Measurements from ENCODE around the gene EHD1.

EHD1 gene

DNA sequence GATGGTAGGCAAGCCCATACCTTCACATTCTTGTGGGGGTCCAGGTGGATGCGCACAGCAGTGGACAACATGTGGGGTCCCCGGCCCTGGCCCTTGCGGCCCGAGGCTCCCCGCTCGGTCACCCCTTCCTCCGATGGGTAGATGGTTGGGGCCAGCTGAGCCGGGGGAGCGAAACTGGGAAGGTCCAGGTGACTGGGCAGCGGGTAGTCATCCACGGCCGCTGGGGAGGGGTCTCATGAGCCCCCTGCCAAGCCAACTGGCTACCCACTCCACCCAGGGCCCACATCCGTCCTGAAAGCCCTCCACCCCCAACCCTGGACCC, 27.9 kb upstream of the EHD1 start:
- Histone ChIP-seq H3K79me2 (ENCODE audit: low read length) (no peaks in the 10 kb centered on the region), H3K4me3 (ENCODE audit: low read length) (no peak overlapping the region), H3K9me2 (replicated peaks; ENCODE audit: insufficient read depth, low read length) (no peaks in the 10 kb centered on the region), H3K9ac (ENCODE audit: low read length) (no peak overlapping the region), H3K4me1 (ENCODE audit: low read length) (no peaks in the 10 kb centered on the region), H3K27me3 (replicated peaks; ENCODE audit: insufficient read depth, low read length) (no peaks in the 10 kb centered on the region), H3K9me3 (replicated peaks; ENCODE audit: insufficient read depth, low read length) (no peaks in the 10 kb centered on the region), H3K27ac (ENCODE audit: low read length) (no peak overlapping the region), H4K20me1 (ENCODE audit: insufficient read depth, low read length) (no peaks in the 10 kb centered on the region), H2AFZ (ENCODE audit: low read length) (no peak overlapping the region), H3K36me3 (replicated peaks; ENCODE audit: insufficient read depth, low read length) (no peaks in the 10 kb centered on the region; the same call in 1 of the 2 replicates), H3F3A (ENCODE audit: insufficient read depth, low read length) (no peaks in the 10 kb centered on the region), H3K4me2 (ENCODE audit: low read depth, low read length) (no peak overlapping the region)
- TF ChIP-seq EZH2phosphoT487 (IDR thresholded peaks at IDR 0.05; ENCODE audit: low read length) (no peak), EZH2 (optimal IDR thresholded peaks at IDR 0.05; ENCODE audit: low read depth, low read length) (no peak)
- TF ChIP-seq, protein P1, sequence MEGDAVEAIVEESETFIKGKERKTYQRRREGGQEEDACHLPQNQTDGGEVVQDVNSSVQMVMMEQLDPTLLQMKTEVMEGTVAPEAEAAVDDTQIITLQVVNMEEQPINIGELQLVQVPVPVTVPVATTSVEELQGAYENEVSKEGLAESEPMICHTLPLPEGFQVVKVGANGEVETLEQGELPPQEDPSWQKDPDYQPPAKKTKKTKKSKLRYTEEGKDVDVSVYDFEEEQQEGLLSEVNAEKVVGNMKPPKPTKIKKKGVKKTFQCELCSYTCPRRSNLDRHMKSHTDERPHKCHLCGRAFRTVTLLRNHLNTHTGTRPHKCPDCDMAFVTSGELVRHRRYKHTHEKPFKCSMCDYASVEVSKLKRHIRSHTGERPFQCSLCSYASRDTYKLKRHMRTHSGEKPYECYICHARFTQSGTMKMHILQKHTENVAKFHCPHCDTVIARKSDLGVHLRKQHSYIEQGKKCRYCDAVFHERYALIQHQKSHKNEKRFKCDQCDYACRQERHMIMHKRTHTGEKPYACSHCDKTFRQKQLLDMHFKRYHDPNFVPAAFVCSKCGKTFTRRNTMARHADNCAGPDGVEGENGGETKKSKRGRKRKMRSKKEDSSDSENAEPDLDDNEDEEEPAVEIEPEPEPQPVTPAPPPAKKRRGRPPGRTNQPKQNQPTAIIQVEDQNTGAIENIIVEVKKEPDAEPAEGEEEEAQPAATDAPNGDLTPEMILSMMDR (IDR thresholded peaks at IDR 0.05; ENCODE audit: low read length): no peak
- DNase-seq: no peak

DNA sequence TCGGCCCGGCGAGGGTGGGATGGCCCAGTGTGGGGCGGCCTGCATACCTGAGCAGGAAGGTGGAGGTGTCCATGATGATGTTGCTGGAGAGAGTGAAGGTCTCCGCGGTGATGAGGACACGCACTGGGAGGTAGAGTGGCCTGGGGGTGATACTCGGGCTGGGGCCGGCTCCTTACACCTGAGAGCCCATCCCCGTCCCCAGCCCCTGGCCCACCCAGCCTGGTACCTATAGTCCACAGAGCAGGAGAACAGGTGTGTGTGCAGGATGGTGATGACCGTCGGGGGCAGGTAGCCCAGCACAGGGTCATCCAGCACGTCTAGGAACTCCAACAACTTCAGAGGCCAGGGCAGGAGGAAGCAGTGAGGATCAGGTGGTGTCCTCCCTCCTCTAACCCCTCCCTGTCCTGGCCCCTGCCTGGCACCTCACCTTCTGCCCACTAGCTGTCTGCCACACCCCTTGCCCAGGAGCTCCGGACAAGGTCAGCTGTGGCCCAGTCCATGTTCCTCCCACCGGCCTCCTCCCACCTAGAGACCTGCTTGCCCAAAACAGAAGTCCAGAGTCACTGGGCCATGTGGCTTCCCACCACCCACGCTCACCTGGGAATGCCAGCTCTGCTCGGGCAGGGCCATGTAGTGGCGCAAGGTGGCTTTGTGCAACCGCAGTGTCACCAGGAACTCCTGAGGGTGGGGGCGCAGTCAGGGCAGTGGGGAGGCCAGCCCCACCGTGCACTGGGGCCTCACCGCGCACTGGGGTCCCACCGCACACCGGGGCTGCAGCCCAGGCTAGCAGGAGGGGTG, 27.3 kb upstream of the EHD1 start:
- Histone ChIP-seq H3K27ac (ENCODE audit: low read length) (no peak overlapping the region), H3K27me3 (replicated peaks; ENCODE audit: insufficient read depth, low read length) (no peaks in the 10 kb centered on the region), H3K4me3 (ENCODE audit: low read length) (no peak overlapping the region), H2AFZ (ENCODE audit: low read length) (no peak overlapping the region), H3K9ac (ENCODE audit: low read length) (no peak overlapping the region), H3K4me1 (ENCODE audit: low read length) (no peaks in the 10 kb centered on the region), H3K9me3 (replicated peaks; ENCODE audit: insufficient read depth, low read length) (no peaks in the 10 kb centered on the region), H3K4me2 (ENCODE audit: low read depth, low read length) (no peak overlapping the region), H3F3A (ENCODE audit: insufficient read depth, low read length) (no peaks in the 10 kb centered on the region), H3K79me2 (ENCODE audit: low read length) (no peaks in the 10 kb centered on the region), H3K36me3 (replicated peaks; ENCODE audit: insufficient read depth, low read length) (no peaks in the 10 kb centered on the region; the same call in 1 of the 2 replicates), H3K9me2 (replicated peaks; ENCODE audit: insufficient read depth, low read length) (no peaks in the 10 kb centered on the region), H4K20me1 (ENCODE audit: insufficient read depth, low read length) (no peaks in the 10 kb centered on the region)
- DNase-seq: no peak
- TF ChIP-seq, protein P1 (IDR thresholded peaks at IDR 0.05; ENCODE audit: low read length): no peak
- TF ChIP-seq EZH2 (optimal IDR thresholded peaks at IDR 0.05; ENCODE audit: low read depth, low read length): no peak
- TF ChIP-seq EZH2phosphoT487 (IDR thresholded peaks at IDR 0.05; ENCODE audit: low read length): no peak

- H3K36me3 ChIP-seq (replicated peaks; ENCODE audit: insufficient read depth, low read length): no peaks in the 10 kb centered on the region; the same call in 1 of the 2 replicates
- no peak overlapping the region for H2AFZ ChIP-seq (ENCODE audit: low read length)
- H3K4me2 ChIP-seq (ENCODE audit: low read depth, low read length): no peak overlapping the region
- no peaks in the 10 kb centered on the region for H3F3A ChIP-seq (ENCODE audit: insufficient read depth, low read length)
- H3K27ac ChIP-seq (ENCODE audit: low read length): no peak overlapping the region
- no peak for DNase-seq
- H3K79me2 ChIP-seq (ENCODE audit: low read length): no peaks in the 10 kb centered on the region
- no peaks in the 10 kb centered on the region for H3K4me1 ChIP-seq (ENCODE audit: low read length)
- no peaks in the 10 kb centered on the region for H3K9me3 ChIP-seq (replicated peaks; ENCODE audit: insufficient read depth, low read length)
- TF ChIP-seq EZH2 (optimal IDR thresholded peaks at IDR 0.05; ENCODE audit: low read depth, low read length): no peak
- no peak for TF ChIP-seq EZH2phosphoT487 (IDR thresholded peaks at IDR 0.05; ENCODE audit: low read length)
- TF ChIP-seq, protein P1 (IDR thresholded peaks at IDR 0.05; ENCODE audit: low read length): no peak
- H3K9ac ChIP-seq (ENCODE audit: low read length): no peak overlapping the region
- no peaks in the 10 kb centered on the region for H3K27me3 ChIP-seq (replicated peaks; ENCODE audit: insufficient read depth, low read length)
- no peaks in the 10 kb centered on the region for H3K9me2 ChIP-seq (replicated peaks; ENCODE audit: insufficient read depth, low read length)
- no peaks in the 10 kb centered on the region for H4K20me1 ChIP-seq (ENCODE audit: insufficient read depth, low read length)
- no peak overlapping the region for H3K4me3 ChIP-seq (ENCODE audit: low read length)
Observed at GRCh38 chr11:64903291-64903833, 24.9 kb upstream of the EHD1 start.

All from MM.1S (cell line).